ENCODE measurements around the gene INPP5E.

- no peak for TF ChIP-seq CTCF (IDR thresholded peaks at IDR 0.05)
- TF ChIP-seq POLR2A (IDR thresholded peaks at IDR 0.05) = no peak
Observed at GRCh38 chr9:136465500-136466154, 26.0 kb upstream of the INPP5E start.
